GM23338 (cell line): ENCODE data around the gene CEPT1. TPM values are rescaled to one million over a fixed set of nuclear protein-coding genes. Genes with fewer than 3 reads are reported as not detected.
A peak's percentile ranks its signal among the peaks of the same experiment; 100 is the strongest.

Source experiments
- ATAC-seq: fragments of 200-7000 bp; cut with Tn5 transposase; 3 replicates; pipeline ENCODE4 v1.9.1; 2020
- DNase-seq: peaks from one replicate; pipeline ENCODE4 v3.0.0-alpha.2; 2015; ENCODE audit warnings: low spot score
- H2AFZ ChIP-seq: fragments of 200-600 bp; sonication (generic); 2 replicates; pipeline ENCODE4 v1.8.0; 2016; ENCODE audit warnings: antibody characterized with exemption, mild to moderate bottlenecking, moderate library complexity
- H3F3A ChIP-seq: fragments of 200-600 bp; sonication (generic); replicated peaks from 2 replicates; pipeline ENCODE4 v1.8.0; 2017; ENCODE audit warnings: antibody characterized with exemption, mixed run types, low read depth
- H3K27ac ChIP-seq: fragments of 200-600 bp; sonication (generic); 2 replicates; pipeline ENCODE4 v1.6.1; 2016; ENCODE audit warnings: low read depth
- H3K27me3 ChIP-seq: fragments of 200-600 bp; sonication (generic); 2 replicates; pipeline ENCODE4 v1.8.0; 2016; ENCODE audit warnings: mild to moderate bottlenecking, mixed run types, moderate library complexity; ENCODE audit not compliant: insufficient read depth
- H3K36me3 ChIP-seq: fragments of 200-600 bp; sonication (generic); 2 replicates; pipeline ENCODE4 v1.8.0; 2016; ENCODE audit warnings: mild to moderate bottlenecking; ENCODE audit not compliant: insufficient read depth
- H3K4me1 ChIP-seq: fragments of 200-600 bp; sonication (generic); 2 replicates; pipeline ENCODE4 v1.8.0; 2016; ENCODE audit warnings: mild to moderate bottlenecking, moderate library complexity; ENCODE audit not compliant: insufficient read depth
- H3K4me2 ChIP-seq: fragments of 200-600 bp; sonication (generic); 2 replicates; pipeline ENCODE4 v1.7.1; 2017; ENCODE audit warnings: mixed run types
- H3K4me3 ChIP-seq: fragments of 200-600 bp; sonication (generic); 2 replicates; pipeline ENCODE4 v1.6.1; 2016; ENCODE audit warnings: mixed run types
- H3K79me2 ChIP-seq: fragments of 200-600 bp; sonication (generic); replicated peaks from 2 replicates; pipeline ENCODE4 v1.8.0; 2017; ENCODE audit warnings: mild to moderate bottlenecking; ENCODE audit not compliant: insufficient read depth
- H3K9me2 ChIP-seq: fragments of 200-600 bp; sonication (generic); 2 replicates; pipeline ENCODE4 v1.8.0; 2017; ENCODE audit not compliant: insufficient read depth
- H4K20me1 ChIP-seq: fragments of 200-600 bp; sonication (generic); replicated peaks from 2 replicates; pipeline ENCODE4 v1.8.0; 2017; ENCODE audit warnings: mild to moderate bottlenecking; ENCODE audit not compliant: insufficient read depth
- H3K27ac Mint-ChIP-seq: 2 replicates; pipeline ENCODE4 v1.8.0; 2020; ENCODE audit warnings: inconsistent platforms, mild to moderate bottlenecking, moderate library complexity, mixed read lengths
- H3K27me3 Mint-ChIP-seq: 3 replicates; pipeline ENCODE4 v1.8.0; 2022; ENCODE audit warnings: low read depth, mild to moderate bottlenecking, moderate library complexity, mixed read lengths, inconsistent platforms; ENCODE audit not compliant: insufficient read depth, poor library complexity
- H3K36me3 Mint-ChIP-seq: 3 replicates; pipeline ENCODE4 v1.8.0; 2021; ENCODE audit warnings: low read depth, mild to moderate bottlenecking, inconsistent platforms, moderate library complexity, mixed read lengths
- H3K4me1 Mint-ChIP-seq: 3 replicates; pipeline ENCODE4 v1.8.0; 2020; ENCODE audit warnings: mild to moderate bottlenecking, inconsistent platforms, mixed read lengths
- H3K4me3 Mint-ChIP-seq: 3 replicates; pipeline ENCODE4 v1.8.0; 2021; ENCODE audit warnings: moderate library complexity, mild to moderate bottlenecking, inconsistent platforms, mixed read lengths
- H3K9me3 Mint-ChIP-seq: 3 replicates; pipeline ENCODE4 v1.8.0; 2020; ENCODE audit warnings: moderate library complexity, mild to moderate bottlenecking, inconsistent platforms, mixed read lengths
- CREB1 ChIP-seq: fragments of 250-450 bp; sonication (Bioruptor Pico); IDR thresholded peaks from 2 replicates; pipeline ENCODE4 v1.5.0; 2020; ENCODE audit warnings: low read depth, mild to moderate bottlenecking, moderate library complexity
- CTCF ChIP-seq, 2 experiments: fragments of 200-600 bp in 1 of 2; sonication (generic) in 1 of 2; conservative IDR thresholded peaks; 2 replicates each; pipeline versions ENCODE4 v1.5.1 to v1.6.1; 2016 to 2017; ENCODE audit warnings: antibody characterized with exemption in 2 of 2, low read depth in 2 of 2, mild to moderate bottlenecking in 2 of 2, moderate library complexity in 1 of 2
- ETS1 ChIP-seq: IDR thresholded peaks from 2 replicates; pipeline ENCODE4 v1.6.1; 2016; ENCODE audit warnings: antibody characterized with exemption
- EZH2 ChIP-seq: fragments of 200-600 bp; sonication (generic); IDR thresholded peaks from one replicate; pipeline ENCODE4 v1.8.0; 2017; ENCODE audit warnings: antibody characterized with exemption, mild to moderate bottlenecking, low read depth; ENCODE audit not compliant: unreplicated experiment
- EZH2phosphoT487 ChIP-seq: fragments of 200-600 bp; sonication (generic); IDR thresholded peaks from one replicate; pipeline ENCODE4 v1.8.1; 2018; ENCODE audit warnings: antibody characterized with exemption; ENCODE audit not compliant: unreplicated experiment
- JUNB ChIP-seq: IDR thresholded peaks from one replicate; pipeline ENCODE4 v1.6.1; 2016; ENCODE audit warnings: antibody characterized with exemption; ENCODE audit not compliant: unreplicated experiment
- NANOG ChIP-seq: IDR thresholded peaks from 2 replicates; pipeline ENCODE4 v1.6.1; 2016; ENCODE audit warnings: antibody characterized with exemption, borderline replicate concordance
- POLR2AphosphoS5 ChIP-seq: IDR thresholded peaks from 2 replicates; pipeline ENCODE4 v1.6.1; 2016; ENCODE audit warnings: antibody characterized with exemption, low read depth
- REST ChIP-seq: IDR thresholded peaks from one replicate; pipeline ENCODE4 v1.6.1; 2018; ENCODE audit warnings: antibody characterized with exemption; ENCODE audit not compliant: unreplicated experiment
- STAT1 ChIP-seq: IDR thresholded peaks from one replicate; pipeline ENCODE4 v1.6.1; 2016; ENCODE audit warnings: antibody characterized with exemption; ENCODE audit not compliant: unreplicated experiment
- ZNF114 ChIP-seq: fragments of 250-450 bp; sonication (Bioruptor Pico); IDR thresholded peaks from 2 replicates; pipeline ENCODE4 v1.5.0; 2020; ENCODE audit warnings: mild to moderate bottlenecking, moderate library complexity
- ZNF331 ChIP-seq: fragments of 250-450 bp; sonication (Bioruptor Pico); IDR thresholded peaks from 2 replicates; pipeline ENCODE4 v1.5.0; 2020; ENCODE audit warnings: low read depth, mild to moderate bottlenecking, moderate library complexity
- ZNF462 ChIP-seq: fragments of 250-450 bp; sonication (Bioruptor Pico); IDR thresholded peaks from 2 replicates; pipeline ENCODE4 v1.5.0; 2020; ENCODE audit warnings: mild to moderate bottlenecking, moderate library complexity
- polyA plus RNA-seq: library from polyadenylated mRNA; unstranded; fragments of >200 nt; fragmentation: Nextera tagmentation; extraction: Ambion mirVana; gene quantifications from 2 replicates; pipeline ENCODE4 v1.2.1, GENCODE V29; 2016
- total RNA-seq: library from RNA; depleted of rRNA; stranded (reverse); fragments of >200 nt; shearing (Covaris generic); gene quantifications from 2 replicates; pipeline ENCODE4 v1.2.3, GENCODE V29; 2014

The CEPT1 gene
- total and polyA plus RNA-seq, 2 experiments from 2014 or later = 17.3 to 39.5 TPM

- Mint-ChIP-seq H3K9me3 (no peaks in the 10 kb centered on the region), H3K36me3 (peaks cover 7% of the 10 kb centered on the region), H3K27me3 (peaks cover 2% of the 10 kb centered on the region), H3K4me3 (peak overlapping the region; percentile 96), H3K4me1 (peaks cover 32% of the 10 kb centered on the region), H3K27ac (no peak overlapping the region)
- Histone ChIP-seq H3K4me1 (peaks cover 20% of the 10 kb centered on the region), H3K36me3 (peaks cover 6% of the 10 kb centered on the region; the same call in 1 of the 2 replicates), H3K4me3 (peak overlapping the region; percentile 76), H3K79me2 (peaks cover 73% of the 10 kb centered on the region), H3F3A (no peaks in the 10 kb centered on the region), H3K9me2 (no peaks in the 10 kb centered on the region), H2AFZ (no peak overlapping the region), H4K20me1 (no peaks in the 10 kb centered on the region; the same call in none of the 2 replicates), H3K4me2 (peak overlapping the region; percentile 89), H3K27ac (no peak overlapping the region), H3K27me3 (no peaks in the 10 kb centered on the region)
- DNase-seq = no peak
- TF ChIP-seq ZNF114 (CRISPR knock-in tag) (no peak), EZH2 (no peak), STAT1 (no peak), EZH2phosphoT487 (no peak), NANOG (no peak), CTCF (conservative IDR thresholded peaks at IDR 0.05; ENCODE audit: low read depth in 2 of 2) (no peak), JUNB (no peak), ETS1 (no peak), REST (no peak), POLR2AphosphoS5 (no peak), CREB1 (CRISPR knock-in tag) (no peak), ZNF462 (CRISPR knock-in tag) (no peak), ZNF331 (CRISPR knock-in tag) (no peak)
- no peak for ATAC-seq
These were observed 1.5 kb downstream of the CEPT1 start for GRCh38 chr1:111141245-111142220.
